CD4-positive, alpha-beta T cell treated with Interleukin-17A for 4 hours (primary cell): ENCODE results near the gene PNPLA5.

Source experiments
- DNase-seq: peaks from one replicate; pipeline ENCODE4 v3.0.0-alpha.2; 2020; ENCODE audit warnings: mixed read lengths

PNPLA5 gene

DNA sequence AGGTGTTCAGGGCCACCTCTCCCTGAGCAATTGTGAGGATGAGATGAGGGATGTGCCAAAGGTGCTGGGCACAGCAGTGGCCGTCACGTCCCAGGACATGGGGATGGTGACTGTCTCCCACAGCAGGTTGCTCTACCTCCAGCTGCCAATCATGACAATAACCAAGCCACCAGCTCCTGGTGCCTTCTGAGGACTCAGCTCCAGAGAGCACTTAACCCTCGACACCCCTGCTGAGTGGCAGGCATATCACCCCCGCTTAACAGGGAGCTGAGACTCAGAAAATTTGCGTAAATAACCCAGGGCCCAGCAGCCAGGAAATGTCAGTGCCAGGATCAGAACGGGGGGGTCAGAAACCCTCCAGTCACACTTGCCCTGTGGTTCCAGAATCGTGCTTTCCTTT lies 8.4 kb upstream of the PNPLA5 start:
- DNase-seq: no peak

DNA sequence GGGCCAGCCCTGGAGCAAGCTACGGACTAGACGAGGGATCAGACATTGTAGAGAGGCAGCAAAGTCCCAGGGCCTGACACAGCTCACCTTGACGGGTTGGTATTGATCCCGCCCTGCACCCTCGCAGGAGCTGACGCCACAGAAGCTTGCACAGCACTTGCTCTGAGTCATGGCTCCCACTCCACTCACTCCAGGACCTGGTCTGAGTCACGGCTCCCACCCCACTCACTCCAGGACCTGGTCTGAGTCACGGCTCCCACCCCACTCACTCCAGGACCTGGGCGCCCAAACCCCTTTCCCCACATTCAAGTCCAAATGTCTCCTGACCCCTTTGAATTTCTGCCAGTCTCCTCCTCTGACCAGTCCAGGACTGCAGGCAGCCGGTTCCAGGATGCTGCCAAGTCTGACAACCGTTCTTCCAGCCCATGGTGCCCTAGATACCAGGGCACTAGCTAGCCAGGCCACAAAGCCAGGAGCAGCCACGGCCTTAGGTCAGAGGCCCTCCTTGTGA lies 6.0 kb upstream of the PNPLA5 start:
- no peak for DNase-seq

- no peak for DNase-seq
Observed at GRCh38 chr22:43895986-43896645, 4.3 kb upstream of the PNPLA5 start.

DNA sequence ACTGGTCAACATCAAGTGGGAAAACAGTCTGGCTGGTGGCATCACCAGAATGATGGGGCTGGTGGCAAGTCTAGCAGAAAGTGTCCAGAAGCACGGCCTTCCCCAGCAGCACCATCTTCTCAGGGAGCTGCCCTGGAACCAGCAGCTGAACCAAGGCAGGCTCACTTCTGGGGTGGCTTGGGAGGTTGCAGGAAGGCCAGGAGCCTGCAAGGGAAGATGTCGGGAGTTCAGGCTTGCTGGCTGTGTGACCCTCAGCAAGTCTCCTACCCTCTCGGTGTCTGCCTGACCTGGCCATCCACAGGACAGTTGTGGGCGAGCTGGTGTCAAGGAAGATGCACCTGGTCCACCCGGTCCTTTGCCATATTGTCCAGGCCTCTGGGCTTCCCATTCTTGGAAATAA lies 2.3 kb upstream of the PNPLA5 start:
- no peak for DNase-seq

DNA sequence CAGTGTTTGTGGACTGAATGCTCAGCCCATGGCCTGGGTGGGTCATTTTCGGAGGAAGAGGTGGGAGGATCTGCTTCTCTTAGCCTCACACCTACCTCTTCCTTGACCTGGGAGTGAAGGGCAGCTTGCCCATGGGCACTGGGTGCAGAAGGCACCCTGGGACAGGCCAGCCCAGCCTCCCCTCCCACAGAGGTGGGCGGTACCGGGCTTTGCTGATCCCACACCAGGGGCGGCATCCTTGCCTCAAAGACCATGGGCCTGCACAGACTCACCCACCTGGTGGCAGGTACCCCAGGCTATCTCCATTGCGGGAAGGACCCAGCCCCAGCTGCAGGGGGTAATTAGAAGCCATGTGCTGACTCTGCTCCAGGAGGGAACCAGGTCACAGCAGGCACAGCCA lies 1.5 kb upstream of the PNPLA5 start:
- DNase-seq: no peak

DNA sequence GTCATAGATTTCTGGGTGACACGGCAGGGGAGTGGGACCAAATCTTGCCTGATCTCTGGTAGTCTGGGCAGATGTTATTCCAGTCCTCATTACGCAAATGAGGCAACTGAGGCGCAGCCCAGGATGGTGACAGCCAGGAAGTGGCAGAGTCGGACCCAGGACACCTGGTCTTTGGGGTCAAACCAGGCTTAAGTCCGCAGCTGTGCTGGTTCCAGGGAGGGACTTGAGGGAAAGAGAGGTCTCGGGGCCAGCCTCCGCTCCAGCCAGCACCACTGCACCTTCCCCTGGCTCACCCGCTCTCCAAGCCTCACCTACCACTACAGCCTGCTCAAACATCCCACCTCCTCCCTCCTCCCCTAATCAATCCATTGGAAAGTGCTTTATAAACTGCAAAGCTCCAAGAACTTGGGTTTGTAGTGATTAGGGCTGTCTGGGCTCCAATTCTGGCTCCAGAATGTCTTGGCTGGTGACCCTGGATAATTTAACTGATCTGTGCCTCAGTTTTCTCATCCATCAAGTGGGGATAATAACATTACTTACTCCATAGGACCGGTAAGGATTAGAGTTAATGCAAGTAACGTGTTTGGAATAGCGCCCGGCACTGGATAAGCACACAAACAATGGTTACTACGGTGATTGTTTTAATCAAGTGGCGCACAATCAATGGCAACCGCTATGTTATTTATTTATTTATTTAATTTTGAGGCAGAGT lies 526 bp upstream of the PNPLA5 start:
- no peak for DNase-seq

GRCh38 chr22:43890901-43891331 lies 897 bp downstream of the PNPLA5 start:
- DNase-seq: no peak

DNA sequence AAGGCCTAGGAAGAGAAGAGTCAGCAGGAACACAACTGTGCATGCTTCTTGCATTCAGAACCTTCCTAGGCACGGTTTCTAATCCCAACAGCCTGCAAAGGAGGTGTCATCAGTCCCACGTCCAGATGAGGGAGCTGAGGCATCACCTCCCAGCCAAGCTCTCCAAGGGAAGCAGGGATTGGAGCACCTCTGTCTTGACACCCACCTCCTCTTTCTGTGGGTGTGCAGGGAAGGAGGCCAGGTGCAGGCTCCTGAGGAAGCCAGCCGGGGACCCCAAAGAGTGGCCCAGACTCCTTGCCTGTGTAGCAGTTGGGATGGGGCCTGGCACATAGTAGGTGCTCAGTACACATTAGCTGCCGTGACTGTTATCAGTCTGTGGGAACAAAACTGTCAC lies 2.0 kb downstream of the PNPLA5 start:
- no peak for DNase-seq

- no peak for DNase-seq
Observed at GRCh38 chr22:43889201-43889859, 2.5 kb downstream of the PNPLA5 start.

- no peak for DNase-seq
Observed at GRCh38 chr22:43888740-43889139, 3.1 kb downstream of the PNPLA5 start.

- no peak for DNase-seq
Observed at GRCh38 chr22:43887391-43887790, 4.4 kb downstream of the PNPLA5 start.

DNA sequence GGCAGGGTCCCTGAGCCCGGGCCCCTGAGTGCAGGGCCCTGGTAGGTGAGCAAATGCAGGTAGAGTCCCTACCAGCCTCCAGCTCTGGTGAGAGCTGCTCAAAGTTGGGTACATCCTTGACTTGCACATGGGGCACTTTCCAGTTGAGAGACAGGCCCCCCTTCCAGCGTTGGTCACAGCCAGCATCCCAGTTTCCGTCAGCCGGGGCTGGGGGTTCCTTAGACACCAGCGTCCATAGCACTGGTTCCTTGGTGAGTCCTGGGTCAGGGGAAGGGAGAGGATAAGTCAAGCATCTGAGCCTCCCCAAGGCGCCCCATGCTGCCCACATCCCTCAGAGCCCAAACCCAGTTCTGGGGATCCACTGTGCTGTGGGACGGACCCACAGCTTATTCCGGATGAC lies 5.6 kb downstream of the PNPLA5 start:
- no peak for DNase-seq

DNA sequence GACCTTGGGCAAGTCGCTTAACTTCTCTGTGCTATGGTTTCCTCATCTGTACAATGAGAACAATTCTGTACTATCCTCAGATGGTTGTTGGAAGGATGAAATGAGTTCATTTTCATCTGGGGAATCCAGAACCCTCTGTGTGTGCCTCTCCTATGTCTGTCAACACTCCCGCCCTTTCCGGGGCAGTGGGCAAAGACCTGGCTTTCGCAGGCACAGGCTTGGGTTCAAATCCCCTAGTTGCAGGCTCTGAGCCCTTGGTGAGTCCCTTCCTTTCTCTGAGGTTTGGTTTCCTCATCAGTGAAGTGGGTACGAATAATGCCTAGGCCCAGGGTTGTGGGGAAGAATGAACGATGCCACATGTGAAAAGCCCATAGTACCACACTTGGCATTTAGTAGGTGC lies 6.0 kb downstream of the PNPLA5 start:
- DNase-seq: no peak

GRCh38 chr22:43885319-43885671 lies 6.5 kb downstream of the PNPLA5 start:
- no peak for DNase-seq

DNA sequence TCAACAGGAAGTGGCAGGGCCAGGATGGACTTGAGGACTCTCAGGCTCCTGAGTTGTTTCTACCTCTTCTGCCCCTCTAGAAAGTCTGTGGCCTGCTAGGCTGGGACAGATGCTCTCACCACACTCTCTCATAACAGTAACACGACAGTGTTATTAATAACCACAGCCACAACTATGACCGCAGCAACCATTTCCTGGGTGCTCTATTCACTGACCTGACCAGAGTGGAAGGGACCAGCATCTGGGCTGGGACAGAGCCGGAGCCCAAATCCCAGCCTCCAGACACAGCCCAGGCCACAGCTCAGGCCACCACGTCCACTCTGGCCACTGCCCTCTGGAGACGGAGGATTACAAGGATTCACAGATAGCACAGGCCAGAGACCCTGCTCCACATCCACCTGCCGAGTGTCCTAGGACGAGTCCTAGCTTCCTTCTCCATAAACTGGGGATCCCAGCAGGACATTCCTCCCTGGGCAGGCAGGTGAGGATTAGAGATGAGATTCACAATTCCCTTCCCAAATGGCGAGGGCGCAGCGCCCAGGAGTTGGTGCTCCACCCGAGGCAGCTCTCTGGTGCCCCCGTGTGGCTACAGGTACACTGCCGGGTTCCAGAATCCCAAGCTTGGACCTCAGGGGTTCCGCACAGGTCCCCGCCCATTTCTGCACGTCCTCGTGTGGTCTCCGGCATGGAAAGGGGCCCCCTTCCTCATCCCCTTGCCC lies 7.1 kb downstream of the PNPLA5 start:
- DNase-seq: peak; percentile 52

DNA sequence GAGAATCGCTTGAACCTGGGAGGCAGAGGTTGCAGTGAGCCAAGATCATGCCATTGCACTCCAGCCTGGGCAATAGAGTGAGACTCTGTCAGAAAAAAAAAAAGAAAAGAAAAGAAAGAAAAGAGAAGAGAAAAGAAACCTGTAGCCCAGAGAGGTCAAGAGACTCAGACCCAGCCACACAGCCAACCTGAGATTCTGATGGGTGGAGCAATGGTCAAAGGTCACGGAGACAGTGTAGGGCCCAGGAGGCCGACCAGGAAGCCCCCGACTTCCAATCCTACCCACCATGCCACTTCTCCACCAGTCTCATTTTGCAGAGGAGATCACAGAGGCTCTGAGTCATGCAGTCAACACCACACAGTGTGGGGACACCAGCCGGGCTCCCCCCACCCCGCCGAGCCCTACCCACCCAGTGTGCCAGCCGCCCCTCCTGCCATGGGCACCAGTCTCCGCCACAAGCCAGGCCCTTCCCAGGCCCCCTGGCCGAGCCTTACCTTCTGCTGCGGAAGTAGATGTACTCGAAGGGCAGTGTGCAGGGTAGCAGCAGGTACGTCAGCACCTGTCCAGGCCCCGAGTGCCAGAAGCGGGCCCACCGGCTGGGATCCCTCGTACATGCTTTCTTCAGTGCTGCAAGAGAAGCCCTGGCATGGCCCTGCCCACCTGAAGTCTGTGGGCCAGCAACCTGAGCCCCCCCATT lies 7.9 kb downstream of the PNPLA5 start:
- no peak for DNase-seq

DNA sequence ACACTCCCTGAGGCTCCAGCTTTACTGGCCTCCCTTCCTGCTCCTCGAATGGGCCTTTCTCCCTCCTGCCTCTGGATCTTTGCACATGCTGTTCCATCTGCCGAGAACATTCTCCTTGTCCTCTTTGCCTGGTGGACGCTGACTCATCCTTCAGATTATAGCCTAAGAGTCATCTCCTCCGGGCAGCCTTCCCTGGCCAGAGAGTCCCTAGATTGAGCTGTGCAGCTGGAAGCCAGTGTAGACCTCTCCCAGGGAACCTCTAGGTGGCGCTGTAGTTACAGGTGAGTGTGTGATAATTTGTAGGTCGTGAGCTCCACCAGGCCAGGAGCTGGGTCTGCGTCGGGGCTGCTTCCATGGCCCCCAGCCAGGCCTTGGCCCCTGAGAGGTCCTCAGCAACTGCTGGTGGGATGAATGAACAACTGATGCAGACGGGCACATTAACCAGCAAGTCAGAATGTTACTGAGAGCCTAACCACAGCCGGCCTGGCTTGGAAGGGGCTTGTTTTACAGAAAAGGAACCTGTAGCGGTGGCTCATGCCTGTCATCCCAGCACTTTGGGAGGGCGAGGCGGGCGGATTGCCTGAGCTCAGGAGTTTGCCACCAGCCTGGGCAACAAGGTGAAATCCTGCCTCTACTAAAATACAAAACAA lies 8.7 kb downstream of the PNPLA5 start:
- DNase-seq: peak; percentile 58

DNA sequence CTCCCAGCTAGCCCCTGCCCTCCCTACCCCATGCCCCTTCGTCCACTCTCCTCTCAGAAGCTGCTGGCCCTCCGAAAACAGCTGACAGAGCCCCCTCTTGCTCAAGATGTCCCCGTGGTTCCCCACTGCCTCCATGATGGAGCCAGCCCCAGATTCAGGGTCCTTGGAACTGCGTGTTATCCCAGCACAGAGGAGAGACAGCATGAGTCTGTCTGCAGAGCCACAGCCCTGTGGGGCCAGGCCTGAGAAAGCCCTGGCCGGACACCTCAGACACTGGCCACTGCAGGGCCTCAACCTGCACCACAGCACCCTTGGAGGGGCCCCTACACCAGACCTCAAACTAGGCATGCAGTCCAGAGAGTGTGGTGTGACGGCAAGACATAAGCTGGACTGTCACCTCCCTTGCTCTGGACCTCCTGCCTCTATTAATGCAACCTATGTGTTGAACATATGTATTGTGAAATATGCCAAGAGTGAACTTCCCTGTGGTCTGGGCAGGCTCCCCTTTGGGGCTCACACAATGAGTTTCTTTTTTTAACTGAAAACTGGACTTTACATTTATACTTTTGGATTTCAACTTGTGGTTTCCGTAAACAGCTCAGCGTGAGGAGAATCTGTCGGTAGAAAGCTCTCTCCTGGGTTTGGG lies 9.6 kb downstream of the PNPLA5 start:
- DNase-seq: no peak

DNA sequence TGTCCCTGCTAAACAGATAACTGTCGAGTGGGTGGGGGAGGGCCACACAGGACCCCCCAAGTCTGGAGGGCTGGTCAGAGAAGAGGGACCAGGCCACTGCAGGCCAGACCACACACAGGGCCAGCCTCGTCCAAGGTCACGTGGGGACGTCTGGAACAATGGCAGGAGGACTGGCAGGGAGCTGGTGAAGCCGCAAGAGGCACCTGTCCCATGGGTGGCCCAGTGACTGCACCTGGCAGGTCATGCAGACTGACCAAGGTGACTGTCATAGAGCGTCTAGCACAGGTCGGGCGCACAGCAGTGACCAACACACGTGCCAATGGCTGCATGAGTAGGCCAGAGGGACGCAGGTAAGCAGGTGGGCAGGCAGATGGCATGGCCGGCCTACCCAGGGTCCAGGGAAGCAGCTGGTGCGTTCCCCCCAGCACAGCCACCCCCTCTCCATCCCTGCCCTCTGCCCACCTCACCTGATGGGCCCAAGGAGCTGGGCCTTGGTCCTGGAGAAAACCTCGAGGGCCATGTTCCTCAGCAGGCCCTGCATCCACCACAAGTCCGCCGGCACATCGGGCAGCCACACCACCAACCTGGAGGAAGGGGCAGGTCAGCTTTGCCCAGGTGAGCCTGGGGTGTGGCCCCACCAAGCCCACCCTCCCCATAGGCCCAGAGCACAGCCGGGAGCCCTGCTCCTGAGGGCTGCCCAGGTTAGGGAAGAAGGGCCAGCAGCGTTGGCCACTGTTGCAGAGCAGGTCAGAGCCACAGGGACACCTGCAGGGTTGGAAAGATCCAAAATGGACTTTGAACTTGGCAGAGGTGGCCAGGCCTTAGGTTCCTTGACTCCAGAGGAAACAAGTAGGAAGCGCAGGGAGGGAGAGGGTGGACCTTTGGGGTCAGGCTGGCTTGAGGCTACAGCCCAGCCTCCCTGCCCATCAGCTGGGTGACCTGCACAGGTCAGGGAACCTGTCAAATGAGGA lies 10.4 kb downstream of the PNPLA5 start:
- no peak for DNase-seq

GRCh38 chr22:43880541-43880991 lies 11.2 kb downstream of the PNPLA5 start:
- DNase-seq: no peak
